Cardiac fibroblast (primary cell): ENCODE results near the gene GLIS1.

Experiments used
- DNase-seq, 2 donors: peaks; one replicate each; pipeline versions ENCODE4 v3.0.0 to v3.0.0-alpha.2; 2010; ENCODE audit warnings: low read depth in 2 of 2
- H3K4me3 ChIP-seq, 2 donors: replicated peaks in 1 of 2; 1 replicate in 1 of 2; 2 replicates in 1 of 2; pipeline ENCODE4 v1.5.1; 2011; ENCODE audit warnings: low read depth in 2 of 2, low read length in 2 of 2, mild to moderate bottlenecking in 2 of 2, moderate library complexity in 1 of 2
- CTCF ChIP-seq: IDR thresholded peaks from one replicate; pipeline ENCODE4 v1.5.1; 2011; ENCODE audit warnings: low read depth, mild to moderate bottlenecking, low read length, inconsistent platforms

GLIS1 gene

GRCh38 chr1:53485478-53486394 lies 253.2 kb downstream of the GLIS1 start:
- peak; percentile 92 for TF ChIP-seq CTCF
- DNase-seq = peak; percentile 87
- no peak overlapping the region for H3K4me3 ChIP-seq

- no peak for TF ChIP-seq CTCF
- DNase-seq = no peak
- no peak overlapping the region for H3K4me3 ChIP-seq
Observed at GRCh38 chr1:53484705-53485477, 254.1 kb downstream of the GLIS1 start.

GRCh38 chr1:53483656-53484055 lies 255.3 kb downstream of the GLIS1 start:
- TF ChIP-seq CTCF = no peak
- DNase-seq = no peak
- no peak overlapping the region for H3K4me3 ChIP-seq

GRCh38 chr1:53483170-53483569 lies 255.8 kb downstream of the GLIS1 start:
- no peak for TF ChIP-seq CTCF
- H3K4me3 ChIP-seq = no peak overlapping the region
- no peak for DNase-seq

GRCh38 chr1:53482441-53483153 lies 256.4 kb downstream of the GLIS1 start:
- DNase-seq = no peak
- no peak for TF ChIP-seq CTCF
- H3K4me3 ChIP-seq = no peak overlapping the region

- no peak for TF ChIP-seq CTCF
- no peak for DNase-seq
- no peak overlapping the region for H3K4me3 ChIP-seq
Observed at GRCh38 chr1:53481456-53481855, 257.5 kb downstream of the GLIS1 start.
